ENCODE measurements around the gene GPT2.

Gene GPT2

DNA sequence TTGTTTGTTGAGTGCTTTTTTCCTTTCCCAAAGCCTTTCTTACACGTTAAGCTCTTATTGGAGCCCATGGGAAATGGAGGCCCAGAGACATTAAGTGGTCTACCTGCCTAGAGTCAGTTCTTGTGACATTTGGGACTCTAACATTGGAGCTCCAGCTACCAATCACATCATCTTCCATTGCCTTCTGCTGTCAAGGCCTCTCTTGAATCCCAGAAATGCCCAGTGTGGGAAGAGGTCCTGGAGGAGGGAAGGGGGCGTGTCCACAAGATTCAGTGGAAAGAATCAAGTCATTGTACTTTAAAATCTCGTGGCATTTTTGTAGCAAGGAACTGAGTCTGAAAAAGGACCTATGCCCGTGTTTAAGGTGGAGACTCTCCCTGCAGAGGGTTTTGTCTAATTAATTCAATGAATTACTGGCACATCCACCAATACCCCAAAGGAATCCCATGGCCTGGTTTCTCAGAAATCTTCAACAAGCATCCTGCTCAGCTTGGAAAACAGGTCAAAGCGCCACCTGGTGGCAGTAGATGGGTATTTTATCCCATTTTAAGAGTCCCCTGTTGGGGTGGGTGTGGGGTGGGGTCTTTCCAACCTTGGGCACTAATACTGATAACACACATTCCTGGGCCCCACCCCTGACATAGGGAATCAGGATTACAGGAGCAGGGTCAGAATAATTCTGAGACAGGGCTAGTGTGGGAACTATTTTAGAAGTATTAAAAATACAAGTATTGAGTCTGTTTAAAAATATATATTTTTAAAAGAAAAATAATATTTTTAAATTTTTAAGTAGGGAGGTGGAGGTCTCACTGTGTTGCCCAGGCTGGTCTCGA is 24.6 kb downstream of the GPT2 start:
- no peak overlapping the region for H3K27ac ChIP-seq
- peak; percentile 1 for DNase-seq (ENCODE audit: low read depth, low spot score)
- H3K9ac ChIP-seq (ENCODE audit: insufficient read length) = no peak overlapping the region
- no peaks in the 10 kb centered on the region for H3K9me3 ChIP-seq (ENCODE audit: low read depth, low read length)
- TF ChIP-seq FOXP2 (optimal IDR thresholded peaks at IDR 0.05; ENCODE audit: control extremely low read depth, extremely low read length, insufficient read depth) = no peak
- no peak for TF ChIP-seq POLR2AphosphoS5 (IDR thresholded peaks at IDR 0.05; ENCODE audit: borderline replicate concordance, low read depth, low read length)
- no peak overlapping the region for H3K4me3 ChIP-seq
- H3K36me3 ChIP-seq (ENCODE audit: insufficient read depth, low read length) = no peaks in the 10 kb centered on the region

DNA sequence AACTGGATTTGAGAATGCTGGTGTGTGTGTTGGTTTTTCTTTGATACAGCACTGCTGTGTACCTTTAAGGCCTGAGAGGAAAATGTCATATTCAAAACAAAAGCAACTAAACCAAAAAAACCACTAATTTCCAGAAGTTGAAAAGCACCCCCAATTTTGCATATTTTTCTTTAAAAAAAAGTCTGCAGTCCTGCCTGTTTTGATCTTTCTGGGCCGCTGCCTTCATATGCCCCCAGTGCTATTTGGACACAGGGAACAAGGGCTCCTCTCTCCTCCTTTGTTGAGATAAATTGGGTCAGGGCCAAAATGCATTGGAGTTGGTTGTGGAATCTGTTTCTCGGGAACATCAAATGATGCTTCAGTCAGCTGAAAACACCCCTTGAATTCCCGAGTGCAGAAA is 26.9 kb downstream of the GPT2 start:
- no peak for DNase-seq (ENCODE audit: low read depth, low spot score)
- TF ChIP-seq POLR2AphosphoS5 (IDR thresholded peaks at IDR 0.05; ENCODE audit: borderline replicate concordance, low read depth, low read length) (no peak), FOXP2 (optimal IDR thresholded peaks at IDR 0.05; ENCODE audit: control extremely low read depth, extremely low read length, insufficient read depth) (no peak)
- Histone ChIP-seq H3K27ac (no peak overlapping the region), H3K36me3 (ENCODE audit: insufficient read depth, low read length) (no peaks in the 10 kb centered on the region), H3K9me3 (ENCODE audit: low read depth, low read length) (no peaks in the 10 kb centered on the region), H3K4me3 (no peak overlapping the region), H3K9ac (ENCODE audit: insufficient read length) (no peak overlapping the region)

DNA sequence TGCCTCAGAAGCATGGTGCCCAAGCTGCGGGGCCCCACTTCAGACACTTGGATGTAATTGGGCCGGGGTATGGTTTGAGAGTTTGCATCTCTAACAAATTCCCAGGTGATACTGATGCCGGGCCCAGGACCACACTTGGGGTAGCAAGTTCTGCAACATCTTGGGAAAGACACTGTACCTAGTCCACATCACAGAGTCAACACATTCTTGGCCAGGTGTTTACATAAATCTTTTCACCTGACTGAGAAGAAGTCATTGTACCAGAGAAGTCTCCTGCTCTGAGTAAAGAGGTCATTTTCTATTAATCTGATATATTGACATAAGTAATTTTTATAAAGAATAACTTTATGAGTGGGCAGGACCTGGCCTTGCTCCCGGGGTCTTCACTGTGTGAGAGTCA is 27.5 kb downstream of the GPT2 start:
- H3K27ac ChIP-seq = no peak overlapping the region
- H3K36me3 ChIP-seq (ENCODE audit: insufficient read depth, low read length) = no peaks in the 10 kb centered on the region
- no peaks in the 10 kb centered on the region for H3K9me3 ChIP-seq (ENCODE audit: low read depth, low read length)
- no peak for DNase-seq (ENCODE audit: low read depth, low spot score)
- TF ChIP-seq POLR2AphosphoS5 (IDR thresholded peaks at IDR 0.05; ENCODE audit: borderline replicate concordance, low read depth, low read length) (no peak), EZH2 (IDR thresholded peaks at IDR 0.05) (no peak)
- no peak overlapping the region for H3K4me3 ChIP-seq
- no peak overlapping the region for H3K9ac ChIP-seq (ENCODE audit: insufficient read length)

DNA sequence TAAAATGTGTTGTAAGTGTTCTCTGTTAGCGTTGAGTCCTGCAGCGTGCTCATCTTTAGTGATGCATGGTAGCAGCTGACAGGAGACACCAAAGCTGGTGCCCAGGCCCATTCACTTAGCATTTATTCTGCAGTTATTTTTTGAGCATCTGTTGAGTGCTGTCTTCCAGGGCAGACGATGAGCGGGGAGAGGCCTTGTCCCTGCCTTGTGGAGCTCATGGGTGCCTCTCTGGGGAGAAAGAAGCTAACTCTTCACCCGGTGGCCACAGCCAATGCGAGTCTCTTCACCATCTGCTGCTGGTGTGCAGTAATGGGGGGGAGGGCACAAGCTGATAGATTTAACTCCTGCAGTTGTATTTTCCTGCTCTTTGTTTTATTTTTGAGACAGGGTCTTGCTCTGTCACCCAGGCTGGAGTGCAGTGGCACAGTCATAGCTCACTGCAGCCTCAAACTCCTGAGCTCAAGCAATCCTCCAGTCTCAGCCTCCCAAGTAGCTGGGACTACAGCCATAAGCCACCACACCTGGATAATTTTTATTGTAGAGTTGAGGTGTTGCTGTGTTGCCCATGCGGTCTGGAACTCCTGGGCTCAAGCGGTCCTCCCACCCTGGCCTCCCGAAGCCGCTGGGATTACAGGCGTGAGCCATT is 30.5 kb downstream of the GPT2 start:
- H3K9me3 ChIP-seq (ENCODE audit: low read depth, low read length) = no peaks in the 10 kb centered on the region
- DNase-seq (ENCODE audit: low read depth, low spot score) = no peak
- no peaks in the 10 kb centered on the region for H3K36me3 ChIP-seq (ENCODE audit: insufficient read depth, low read length)
- H3K9ac ChIP-seq (ENCODE audit: insufficient read length) = no peak overlapping the region
- no peak overlapping the region for H3K4me3 ChIP-seq
- H3K27ac ChIP-seq = no peak overlapping the region
- TF ChIP-seq EZH2 (IDR thresholded peaks at IDR 0.05) (no peak), FOXP2 (optimal IDR thresholded peaks at IDR 0.05; ENCODE audit: control extremely low read depth, extremely low read length, insufficient read depth) (no peak), POLR2AphosphoS5 (IDR thresholded peaks at IDR 0.05; ENCODE audit: borderline replicate concordance, low read depth, low read length) (no peak)

DNA sequence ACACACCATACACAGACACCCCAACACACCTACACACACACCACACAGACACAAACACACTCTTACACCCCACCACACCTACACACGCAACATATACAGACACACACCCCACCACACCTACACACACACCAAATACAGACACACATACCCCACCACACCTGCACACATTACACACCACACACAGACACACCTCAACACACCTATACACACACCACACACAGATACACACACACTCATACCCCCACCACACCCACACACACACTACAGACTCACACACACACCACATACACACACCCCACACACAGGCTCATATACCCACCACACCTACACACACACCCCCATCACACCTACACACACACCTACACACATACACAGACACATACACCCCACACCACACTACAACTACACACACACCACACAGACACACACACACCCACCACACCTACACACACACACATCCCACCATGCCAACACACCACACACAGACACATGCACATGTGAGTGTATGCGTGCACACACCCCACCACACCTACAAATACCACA is 31.4 kb downstream of the GPT2 start:
- TF ChIP-seq POLR2AphosphoS5 (IDR thresholded peaks at IDR 0.05; ENCODE audit: borderline replicate concordance, low read depth, low read length) (no peak), EZH2 (IDR thresholded peaks at IDR 0.05) (no peak), FOXP2 (optimal IDR thresholded peaks at IDR 0.05; ENCODE audit: control extremely low read depth, extremely low read length, insufficient read depth) (no peak)
- no peak for DNase-seq (ENCODE audit: low read depth, low spot score)
- Histone ChIP-seq H3K36me3 (ENCODE audit: insufficient read depth, low read length) (no peaks in the 10 kb centered on the region), H3K9me3 (ENCODE audit: low read depth, low read length) (no peaks in the 10 kb centered on the region), H3K27ac (no peak overlapping the region), H3K4me3 (no peak overlapping the region), H3K9ac (ENCODE audit: insufficient read length) (no peak overlapping the region)

DNA sequence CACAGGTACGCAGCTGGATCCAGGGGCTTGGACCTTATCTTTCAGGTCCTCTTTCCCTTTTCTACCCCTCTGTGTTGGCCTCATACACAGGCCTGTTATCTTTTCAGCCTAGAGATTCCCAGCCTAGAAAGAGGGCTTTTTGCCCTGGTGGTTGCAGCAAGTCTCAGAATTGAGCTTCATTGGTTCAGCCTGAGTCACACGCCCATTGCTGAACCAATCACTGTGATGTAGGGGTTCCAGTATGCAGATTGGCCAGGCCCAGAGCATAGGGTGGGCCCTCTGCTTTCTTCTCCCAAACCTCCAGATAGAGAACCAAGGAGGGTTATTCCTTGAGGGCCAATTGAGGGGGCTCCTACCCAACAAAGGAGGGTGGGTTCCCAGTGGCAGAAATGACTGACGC is 32.8 kb downstream of the GPT2 start:
- H3K4me3 ChIP-seq = no peak overlapping the region
- no peaks in the 10 kb centered on the region for H3K9me3 ChIP-seq (ENCODE audit: low read depth, low read length)
- no peak overlapping the region for H3K9ac ChIP-seq (ENCODE audit: insufficient read length)
- H3K36me3 ChIP-seq (ENCODE audit: insufficient read depth, low read length) = no peaks in the 10 kb centered on the region
- TF ChIP-seq POLR2AphosphoS5 (IDR thresholded peaks at IDR 0.05; ENCODE audit: borderline replicate concordance, low read depth, low read length) (no peak), EZH2 (IDR thresholded peaks at IDR 0.05) (no peak), FOXP2 (optimal IDR thresholded peaks at IDR 0.05; ENCODE audit: control extremely low read depth, extremely low read length, insufficient read depth) (no peak)
- DNase-seq (ENCODE audit: low read depth, low spot score) = no peak
- H3K27ac ChIP-seq = no peak overlapping the region

DNA sequence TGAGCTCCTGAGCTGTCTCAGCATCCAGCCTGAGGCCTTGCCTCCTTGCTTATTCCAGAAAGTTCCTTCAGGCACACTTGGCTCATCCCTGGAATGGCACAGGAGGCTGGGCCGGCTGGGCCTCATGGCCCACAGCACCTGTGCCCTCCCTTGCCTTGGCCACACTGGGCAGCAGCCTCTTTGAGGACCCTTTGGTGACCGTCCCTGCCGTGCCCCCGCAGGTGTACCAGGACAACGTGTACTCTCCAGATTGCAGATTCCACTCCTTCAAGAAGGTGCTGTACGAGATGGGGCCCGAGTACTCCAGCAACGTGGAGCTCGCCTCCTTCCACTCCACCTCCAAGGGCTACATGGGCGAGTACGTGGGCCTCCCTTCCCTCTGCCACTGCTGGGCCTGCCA is 34.2 kb downstream of the GPT2 start:
- H3K9ac ChIP-seq (ENCODE audit: insufficient read length) = no peak overlapping the region
- no peak overlapping the region for H3K27ac ChIP-seq
- TF ChIP-seq FOXP2 (optimal IDR thresholded peaks at IDR 0.05; ENCODE audit: control extremely low read depth, extremely low read length, insufficient read depth) (no peak), POLR2AphosphoS5 (IDR thresholded peaks at IDR 0.05; ENCODE audit: borderline replicate concordance, low read depth, low read length) (no peak), EZH2 (IDR thresholded peaks at IDR 0.05) (no peak)
- H3K9me3 ChIP-seq (ENCODE audit: low read depth, low read length) = no peaks in the 10 kb centered on the region
- DNase-seq (ENCODE audit: low read depth, low spot score) = no peak
- H3K4me3 ChIP-seq = no peak overlapping the region
- H3K36me3 ChIP-seq (ENCODE audit: insufficient read depth, low read length) = no peaks in the 10 kb centered on the region

DNA sequence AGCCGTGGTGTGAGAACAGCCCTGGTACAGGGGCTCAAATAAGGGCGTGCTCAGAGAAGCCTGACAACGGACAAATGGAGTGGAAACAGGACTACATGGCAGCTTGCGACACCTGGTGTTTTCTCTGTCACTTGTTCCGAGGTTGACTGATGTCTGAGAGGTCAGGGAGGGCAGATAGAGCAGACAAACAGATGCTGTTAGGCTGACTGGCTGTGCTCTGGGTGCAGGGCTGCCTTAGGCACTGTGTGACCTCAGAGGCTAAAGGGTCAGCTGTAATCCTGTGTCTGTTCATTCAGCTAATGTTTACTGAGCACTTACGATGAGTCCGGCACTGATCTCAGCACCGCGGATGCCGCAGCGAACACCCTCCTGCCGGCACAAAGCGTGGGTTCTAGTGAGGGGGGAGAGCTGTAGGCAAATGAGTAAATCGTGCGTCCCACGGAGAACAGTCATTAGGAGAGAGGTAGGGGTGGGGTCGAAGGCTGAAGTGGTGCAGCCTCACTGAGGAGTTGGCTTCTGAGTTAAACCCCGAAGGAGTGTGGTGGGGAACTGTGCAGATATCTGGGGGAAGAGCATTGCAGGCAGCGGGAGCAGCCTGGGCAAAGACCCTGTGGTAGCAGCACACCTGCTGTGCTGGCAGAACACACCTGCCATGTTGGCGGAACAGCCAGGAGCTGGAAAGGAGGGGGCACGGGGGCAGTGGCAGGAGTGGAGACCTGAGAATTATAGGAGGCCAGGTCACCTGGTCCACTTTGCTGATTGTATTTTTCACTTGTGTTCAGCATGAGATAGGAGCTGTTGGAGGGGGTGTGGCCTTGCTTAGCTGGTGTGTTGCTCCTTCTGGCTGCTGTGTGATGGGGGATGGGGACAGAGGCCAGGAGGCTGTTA is 35.0 kb downstream of the GPT2 start:
- H3K9ac ChIP-seq (ENCODE audit: insufficient read length) = no peak overlapping the region
- TF ChIP-seq FOXP2 (optimal IDR thresholded peaks at IDR 0.05; ENCODE audit: control extremely low read depth, extremely low read length, insufficient read depth) = no peak
- TF ChIP-seq EZH2 (IDR thresholded peaks at IDR 0.05) = no peak
- no peak for TF ChIP-seq POLR2AphosphoS5 (IDR thresholded peaks at IDR 0.05; ENCODE audit: borderline replicate concordance, low read depth, low read length)
- no peak overlapping the region for H3K27ac ChIP-seq
- no peak overlapping the region for H3K4me3 ChIP-seq
- DNase-seq (ENCODE audit: low read depth, low spot score) = no peak
- H3K9me3 ChIP-seq (ENCODE audit: low read depth, low read length) = no peaks in the 10 kb centered on the region
- H3K36me3 ChIP-seq (ENCODE audit: insufficient read depth, low read length) = no peaks in the 10 kb centered on the region
